Subcutaneous abdominal adipose tissue (tissue), 5 donors: Measurements from ENCODE around the gene CLDN5.

Experiments
- H3K27ac ChIP-seq: one replicate; pipeline ENCODE4 v1.7.0; 2013; ENCODE audit warnings: low read depth, mild to moderate bottlenecking, inconsistent platforms, low read length, moderate library complexity
- H3K27me3 ChIP-seq, 5 donors: one replicate each; pipeline ENCODE4 v1.7.0; 2013; ENCODE audit warnings: low read length in 5 of 5, inconsistent platforms in 1 of 5; ENCODE audit not compliant: control insufficient read depth in 5 of 5, insufficient read depth in 4 of 5
- H3K36me3 ChIP-seq, 5 donors: one replicate each; pipeline ENCODE4 v1.7.0; 2013; ENCODE audit warnings: low read length in 5 of 5; ENCODE audit not compliant: control insufficient read depth in 5 of 5, insufficient read depth in 5 of 5
- H3K4me1 ChIP-seq, 5 donors: one replicate each; pipeline ENCODE4 v1.7.0; 2013; ENCODE audit warnings: low read length in 5 of 5, mild to moderate bottlenecking in 3 of 5, moderate library complexity in 1 of 5; ENCODE audit not compliant: control insufficient read depth in 5 of 5, insufficient read depth in 5 of 5
- H3K4me3 ChIP-seq, 5 donors: one replicate each; pipeline ENCODE4 v1.7.0; 2013; ENCODE audit warnings: low read length in 5 of 5, low read depth in 1 of 5
- H3K9ac ChIP-seq, 5 donors: one replicate each; pipeline ENCODE4 v1.7.0; 2013; ENCODE audit warnings: low read length in 5 of 5, mild to moderate bottlenecking in 4 of 5, moderate library complexity in 3 of 5
- H3K9me3 ChIP-seq, 5 donors: one replicate each; pipeline ENCODE4 v1.7.0; 2013; ENCODE audit warnings: low read length in 5 of 5; ENCODE audit not compliant: control insufficient read depth in 5 of 5
- donor health status: healthy.
- donor health status: healthy.
- donor health status: healthy.
- donor health status: healthy.
- donor health status: healthy.

CLDN5 gene

DNA sequence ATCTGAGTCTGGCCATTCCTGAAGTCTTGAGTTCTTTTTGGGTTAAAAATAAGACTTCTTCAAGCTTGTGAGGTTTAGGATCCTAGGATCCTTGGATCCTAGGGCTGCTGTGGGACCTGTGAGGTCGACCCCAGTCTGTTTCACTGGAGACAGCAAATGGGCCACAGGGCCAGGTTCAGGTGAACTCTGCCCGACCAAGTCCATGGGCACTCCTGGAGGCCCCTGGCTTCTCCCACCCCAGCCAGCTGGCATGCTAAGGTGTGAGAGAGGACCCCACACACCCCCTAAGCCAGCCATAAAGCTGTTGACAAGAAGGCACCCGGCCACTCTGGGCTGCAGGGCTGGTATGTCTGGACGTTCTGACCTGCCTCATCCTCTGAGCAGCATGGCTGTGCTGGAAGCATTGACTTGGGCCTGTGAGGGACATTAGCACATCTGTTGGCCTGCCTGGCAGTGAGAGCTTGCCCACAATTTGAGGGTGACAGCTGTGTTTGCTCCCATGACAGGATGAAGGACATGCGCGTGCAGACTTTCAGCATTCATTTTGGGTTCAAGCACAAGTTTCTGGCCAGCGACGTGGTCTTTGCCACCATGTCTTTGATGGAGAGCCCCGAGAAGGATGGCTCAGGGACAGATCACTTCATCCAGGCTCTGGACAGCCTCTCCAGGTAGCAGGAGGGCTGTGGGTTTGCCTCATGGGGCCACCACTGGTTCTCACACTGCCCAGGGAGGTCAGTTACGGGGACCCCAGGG lies 16.0 kb downstream of the CLDN5 start:
- H3K9me3 ChIP-seq = no peaks in the 10 kb centered on the region
- H3K4me3 ChIP-seq = no peak overlapping the region
- H3K9ac ChIP-seq = no peak overlapping the region
- H3K4me1 ChIP-seq = no peaks in the 10 kb centered on the region
- no peaks in the 10 kb centered on the region for H3K27me3 ChIP-seq
- no peak overlapping the region for H3K27ac ChIP-seq
- H3K36me3 ChIP-seq = no peaks in the 10 kb centered on the region

DNA sequence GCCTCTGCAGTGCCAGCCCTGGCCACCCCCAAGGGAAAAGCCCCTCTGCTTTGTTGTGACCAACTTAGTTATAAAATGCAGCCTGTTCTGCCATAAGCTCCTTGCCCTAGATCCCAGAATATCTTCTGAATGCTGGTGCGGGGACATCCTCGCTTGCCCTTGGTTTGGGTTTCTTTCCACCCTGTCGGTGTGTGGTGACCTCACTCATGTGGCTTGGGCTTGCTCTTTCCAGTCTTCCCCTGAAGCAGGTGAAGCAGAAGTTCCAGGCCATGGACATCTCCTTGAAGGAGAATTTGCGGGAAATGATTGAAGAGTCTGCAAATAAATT lies 16.7 kb downstream of the CLDN5 start:
- Histone ChIP-seq H3K9me3 (no peaks in the 10 kb centered on the region), H3K36me3 (no peaks in the 10 kb centered on the region), H3K27ac (no peak overlapping the region), H3K27me3 (no peaks in the 10 kb centered on the region), H3K4me3 (no peak overlapping the region), H3K4me1 (no peaks in the 10 kb centered on the region), H3K9ac (no peak overlapping the region)

DNA sequence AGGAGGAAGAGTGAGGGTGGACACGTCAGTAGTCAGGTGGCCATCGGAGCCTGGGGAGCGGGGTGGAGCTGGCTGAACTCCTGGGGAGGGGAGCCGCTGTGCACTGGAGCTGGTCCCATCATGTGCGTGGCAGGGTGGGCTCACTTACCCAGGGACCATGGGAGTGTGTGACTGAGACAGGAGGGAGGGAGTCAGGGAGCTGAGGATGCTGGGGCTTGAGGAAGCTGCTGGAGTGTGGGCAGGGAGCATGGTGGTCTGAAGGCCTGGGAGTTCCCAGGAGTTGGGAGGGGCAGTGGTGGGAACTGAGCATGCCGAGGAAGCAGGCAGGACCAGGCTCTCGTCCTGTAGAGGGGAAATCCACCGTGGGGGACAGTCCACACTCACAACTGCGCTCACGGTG lies 18.0 kb downstream of the CLDN5 start:
- no peaks in the 10 kb centered on the region for H3K9me3 ChIP-seq
- H3K4me1 ChIP-seq = no peaks in the 10 kb centered on the region
- H3K4me3 ChIP-seq = no peak overlapping the region
- H3K36me3 ChIP-seq = no peaks in the 10 kb centered on the region
- no peak overlapping the region for H3K9ac ChIP-seq
- H3K27ac ChIP-seq = no peak overlapping the region
- no peaks in the 10 kb centered on the region for H3K27me3 ChIP-seq

DNA sequence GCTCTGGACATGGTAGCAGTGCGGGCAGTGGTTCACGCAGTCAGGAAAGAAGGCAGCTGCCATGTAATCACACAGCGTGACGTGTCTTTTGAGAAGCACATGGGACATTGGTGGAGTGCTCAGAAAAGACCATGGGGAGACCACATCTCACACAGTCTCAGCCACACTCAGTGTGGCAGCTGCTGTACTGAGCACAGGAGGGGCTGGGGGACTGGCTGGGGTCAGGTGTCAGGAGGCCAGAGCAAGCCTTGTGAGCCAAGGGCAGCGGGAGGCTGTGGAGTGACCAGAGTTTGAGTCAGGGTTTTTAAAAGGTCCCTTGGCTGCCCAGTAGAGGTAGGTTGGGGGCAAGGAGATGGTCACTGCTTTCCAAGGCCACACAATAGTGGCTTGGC lies 18.5 kb downstream of the CLDN5 start:
- no peaks in the 10 kb centered on the region for H3K9me3 ChIP-seq
- H3K27me3 ChIP-seq = no peaks in the 10 kb centered on the region
- H3K4me3 ChIP-seq = no peak overlapping the region
- no peaks in the 10 kb centered on the region for H3K4me1 ChIP-seq
- no peak overlapping the region for H3K9ac ChIP-seq
- H3K27ac ChIP-seq = no peak overlapping the region
- H3K36me3 ChIP-seq = no peaks in the 10 kb centered on the region

DNA sequence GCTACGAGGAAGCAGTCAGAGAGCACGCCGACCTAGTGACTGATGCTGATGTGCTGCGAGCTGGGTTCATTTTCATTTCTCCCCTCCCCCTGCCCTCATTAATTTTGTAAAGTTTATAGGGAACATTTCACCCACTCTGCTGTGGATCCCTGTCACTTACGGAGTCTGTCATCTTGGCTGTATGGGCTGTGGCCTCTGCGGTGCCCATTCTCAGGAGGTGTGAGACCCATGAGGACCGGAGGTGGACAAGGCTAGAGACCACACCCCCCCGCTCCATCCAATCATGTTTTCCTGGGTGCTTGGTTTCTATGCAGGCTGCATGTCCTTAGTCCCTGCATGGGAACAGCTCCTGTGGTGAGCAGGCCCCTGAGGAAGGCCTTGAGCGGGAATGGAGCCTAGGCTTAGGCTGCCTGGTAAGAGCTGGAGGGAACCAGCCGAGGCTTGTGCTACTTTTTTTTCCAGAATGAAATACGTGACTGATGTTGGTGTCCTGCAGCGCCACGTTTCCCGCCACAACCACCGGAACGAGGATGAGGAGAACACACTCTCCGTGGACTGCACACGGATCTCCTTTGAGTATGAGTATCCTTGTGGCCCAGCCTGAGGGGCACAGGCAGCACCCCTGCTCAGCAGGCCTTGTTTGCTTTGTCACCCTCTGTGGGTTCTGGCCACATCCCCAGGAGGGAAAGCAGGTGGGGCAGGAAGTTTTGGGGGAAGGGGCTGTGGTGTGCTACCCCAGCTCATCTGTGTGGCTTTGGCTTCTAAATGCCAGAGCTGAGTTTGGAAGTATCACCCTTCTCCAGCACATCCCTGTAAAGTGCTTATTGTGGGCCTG lies 19.1 kb downstream of the CLDN5 start:
- H3K9ac ChIP-seq = no peak overlapping the region
- no peaks in the 10 kb centered on the region for H3K4me1 ChIP-seq
- no peaks in the 10 kb centered on the region for H3K36me3 ChIP-seq
- H3K4me3 ChIP-seq = no peak overlapping the region
- H3K27me3 ChIP-seq = no peaks in the 10 kb centered on the region
- H3K9me3 ChIP-seq = no peaks in the 10 kb centered on the region
- no peak overlapping the region for H3K27ac ChIP-seq

DNA sequence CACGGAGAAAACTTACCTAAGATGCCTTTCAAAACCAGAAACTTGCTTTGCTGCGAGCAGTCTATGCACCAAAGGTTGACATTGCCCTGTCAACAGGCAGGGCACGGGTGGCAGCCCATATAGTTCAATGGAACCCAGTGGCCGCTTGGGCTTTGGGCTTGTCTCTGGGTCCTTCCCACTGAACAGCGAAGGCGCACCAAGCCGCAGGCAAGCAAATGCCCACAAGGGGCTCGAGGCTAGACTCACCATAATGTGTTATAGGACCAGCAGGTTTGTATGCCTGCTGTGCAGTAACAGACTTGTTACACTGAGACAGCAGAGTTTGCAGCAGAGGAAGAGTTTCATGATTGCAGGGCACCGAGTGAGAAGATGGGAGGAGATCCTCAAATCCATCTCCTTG lies 20.3 kb downstream of the CLDN5 start:
- Histone ChIP-seq H3K9ac (no peak overlapping the region), H3K4me1 (no peaks in the 10 kb centered on the region), H3K36me3 (no peaks in the 10 kb centered on the region), H3K27me3 (no peaks in the 10 kb centered on the region), H3K9me3 (no peaks in the 10 kb centered on the region), H3K4me3 (no peak overlapping the region), H3K27ac (no peak overlapping the region)

DNA sequence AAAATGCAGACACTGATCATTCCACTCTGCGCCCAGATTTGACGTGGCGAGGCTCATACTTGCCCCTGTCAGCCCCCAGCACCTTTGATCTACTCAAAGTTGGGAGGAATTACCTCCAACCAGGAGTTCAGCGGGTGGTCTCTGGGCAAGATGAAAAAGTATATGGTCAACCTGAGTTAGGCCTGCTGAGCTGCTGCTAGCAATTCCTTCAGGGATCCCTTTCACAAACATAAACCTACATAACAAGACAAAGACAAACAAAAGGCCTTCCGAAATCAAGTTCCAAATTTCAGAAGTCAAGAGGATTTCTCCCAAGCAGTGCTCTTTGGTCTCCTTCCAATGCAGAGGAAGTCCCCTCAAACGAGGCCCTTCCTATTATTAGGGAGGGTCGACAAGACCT lies 20.8 kb downstream of the CLDN5 start:
- Histone ChIP-seq H3K27ac (no peak overlapping the region), H3K9ac (no peak overlapping the region), H3K4me3 (no peak overlapping the region), H3K9me3 (no peaks in the 10 kb centered on the region), H3K27me3 (no peaks in the 10 kb centered on the region), H3K4me1 (no peaks in the 10 kb centered on the region), H3K36me3 (no peaks in the 10 kb centered on the region)

DNA sequence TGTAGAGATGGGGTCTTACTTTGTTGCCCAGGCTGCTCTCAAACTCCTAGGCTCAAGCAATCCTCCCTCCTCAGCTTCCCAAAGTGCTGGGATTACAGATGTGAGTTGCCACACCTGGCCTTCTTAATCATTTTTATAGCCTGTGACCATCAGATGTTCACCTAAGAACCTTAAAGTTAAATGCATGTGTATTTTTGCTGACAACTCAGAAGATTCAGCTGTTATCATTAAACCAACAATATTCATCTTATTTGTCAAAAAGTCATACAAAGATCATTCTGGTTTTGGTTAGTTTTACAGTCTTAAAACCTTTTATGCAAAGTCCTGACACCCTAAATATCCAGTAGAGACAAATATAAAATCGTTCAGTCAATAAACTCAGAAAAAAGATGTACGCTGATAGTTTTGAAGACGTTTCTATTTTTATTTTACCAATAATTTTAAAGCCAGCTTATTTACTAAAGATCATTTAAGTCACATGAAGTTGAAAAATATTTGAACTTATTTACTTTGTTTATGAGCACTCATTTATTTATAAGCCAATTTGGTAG lies 22.2 kb downstream of the CLDN5 start:
- Histone ChIP-seq H3K9me3 (no peaks in the 10 kb centered on the region), H3K4me3 (no peak overlapping the region), H3K9ac (no peak overlapping the region), H3K27ac (no peak overlapping the region), H3K4me1 (peaks cover 0 to 6% (median 0%) of the 10 kb centered on the region in 5 donors), H3K27me3 (no peaks in the 10 kb centered on the region), H3K36me3 (no peaks in the 10 kb centered on the region)

DNA sequence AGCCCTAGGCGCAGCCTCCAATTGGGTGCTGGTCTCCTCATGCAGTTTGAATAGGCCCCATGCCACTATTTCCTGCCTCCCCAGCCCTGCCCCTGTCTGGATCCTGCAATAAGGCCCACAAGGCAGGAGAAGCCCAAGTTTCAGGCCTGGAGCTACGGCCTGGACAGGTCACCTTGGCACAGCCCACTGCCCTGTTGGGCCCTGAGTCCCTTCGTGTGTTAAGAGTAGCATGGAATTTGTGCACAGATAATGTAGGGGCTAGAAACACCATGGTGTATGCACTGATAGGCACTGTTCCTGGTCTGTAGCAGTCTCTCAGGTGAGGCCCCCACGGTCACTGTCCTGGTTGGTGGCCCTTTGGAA lies 24.3 kb downstream of the CLDN5 start:
- Histone ChIP-seq H3K27me3 (no peaks in the 10 kb centered on the region), H3K4me1 (peaks cover 0 to 9% (median 0%) of the 10 kb centered on the region in 5 donors), H3K4me3 (no peak overlapping the region), H3K9me3 (no peaks in the 10 kb centered on the region), H3K36me3 (no peaks in the 10 kb centered on the region), H3K9ac (no peak overlapping the region), H3K27ac (no peak overlapping the region)

DNA sequence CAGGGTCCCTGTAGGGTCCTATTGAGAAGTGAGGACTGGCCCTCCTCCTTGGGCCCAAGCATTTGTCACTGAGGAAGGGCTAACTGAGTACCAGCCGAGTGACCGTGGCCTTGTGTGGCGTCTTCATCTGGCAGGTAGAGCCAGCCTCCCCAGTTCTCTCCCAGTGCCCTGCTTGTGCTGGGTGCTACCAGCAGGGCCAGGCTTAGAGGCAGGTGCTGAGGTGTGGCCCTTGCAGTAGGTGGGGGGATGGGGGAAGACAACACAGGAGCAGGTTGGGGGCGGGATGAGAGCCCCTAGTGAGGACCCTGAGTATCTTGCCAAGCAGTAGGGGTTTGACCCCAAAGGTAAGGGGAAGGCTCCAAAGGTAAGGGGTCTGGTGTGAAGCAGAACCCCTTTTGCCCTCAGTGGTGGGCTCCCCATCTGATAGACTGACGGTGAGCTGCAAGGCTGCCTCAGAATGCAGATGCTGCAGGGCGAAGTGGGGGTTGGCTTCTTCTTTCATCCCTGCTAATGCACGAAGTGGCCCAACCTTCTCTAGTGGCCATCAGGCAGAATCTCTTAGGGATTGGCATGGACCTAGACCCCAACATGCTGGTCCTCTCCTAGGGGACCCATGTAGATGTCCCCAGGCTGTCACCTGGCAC lies 24.9 kb downstream of the CLDN5 start:
- no peaks in the 10 kb centered on the region for H3K27me3 ChIP-seq
- no peak overlapping the region for H3K27ac ChIP-seq
- no peak overlapping the region for H3K4me3 ChIP-seq
- no peak overlapping the region for H3K9ac ChIP-seq
- peaks cover 0 to 9% (median 0%) of the 10 kb centered on the region in 5 donors for H3K4me1 ChIP-seq
- no peaks in the 10 kb centered on the region for H3K9me3 ChIP-seq
- H3K36me3 ChIP-seq = no peaks in the 10 kb centered on the region
